ENCODE results near the gene NCLN. TPM values are rescaled to one million over a fixed set of nuclear protein-coding genes. Genes with fewer than 3 reads are reported as not detected.
"Not testable (repeated sequence)": the region's sequence is repeated elsewhere in the genome, so short reads cannot be mapped to it uniquely, and the experiment has no call there.

Gene NCLN
- total RNA-seq, 4 donors from 2014 or later, result 27.3 to 59.6 (median 40.8) TPM

DNA sequence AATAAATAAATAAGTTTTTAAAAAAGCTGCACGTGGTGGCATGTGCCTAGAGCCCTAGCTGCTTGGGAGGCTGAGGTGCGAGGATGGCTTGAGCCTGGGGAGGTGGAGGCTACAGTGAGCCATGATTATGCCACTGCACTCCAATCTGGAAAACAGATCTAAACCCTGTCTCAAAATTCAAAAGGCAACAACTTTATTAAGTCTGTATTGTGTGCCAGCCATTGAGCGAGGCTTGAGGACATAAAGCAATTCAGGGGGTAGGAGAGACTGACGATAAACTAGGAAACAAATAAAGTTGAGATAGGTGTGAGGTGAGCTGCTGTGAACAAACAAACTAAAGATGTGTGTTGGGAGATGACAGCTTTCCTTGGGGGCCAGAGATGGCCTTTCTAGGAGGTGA lies 47.4 kb downstream of the NCLN start:
- Histone ChIP-seq H3K27ac (no peak overlapping the region), H3K4me3 (no peak overlapping the region), H3K4me1 (no peaks in the 10 kb centered on the region), H3K36me3 (no peaks in the 10 kb centered on the region), H3K9me3 (no peaks in the 10 kb centered on the region), H3K27me3 (peaks cover 0 to 67% (median 3%) of the 10 kb centered on the region in 4 donors)
- no peak for DNase-seq
- WGBS, 2 donors, result 66 to 72% methylated on average over 4 of the region's 4 CpGs
- no peak for TF ChIP-seq POLR2A (IDR thresholded peaks at IDR 0.05)
- TF ChIP-seq, protein P1, sequence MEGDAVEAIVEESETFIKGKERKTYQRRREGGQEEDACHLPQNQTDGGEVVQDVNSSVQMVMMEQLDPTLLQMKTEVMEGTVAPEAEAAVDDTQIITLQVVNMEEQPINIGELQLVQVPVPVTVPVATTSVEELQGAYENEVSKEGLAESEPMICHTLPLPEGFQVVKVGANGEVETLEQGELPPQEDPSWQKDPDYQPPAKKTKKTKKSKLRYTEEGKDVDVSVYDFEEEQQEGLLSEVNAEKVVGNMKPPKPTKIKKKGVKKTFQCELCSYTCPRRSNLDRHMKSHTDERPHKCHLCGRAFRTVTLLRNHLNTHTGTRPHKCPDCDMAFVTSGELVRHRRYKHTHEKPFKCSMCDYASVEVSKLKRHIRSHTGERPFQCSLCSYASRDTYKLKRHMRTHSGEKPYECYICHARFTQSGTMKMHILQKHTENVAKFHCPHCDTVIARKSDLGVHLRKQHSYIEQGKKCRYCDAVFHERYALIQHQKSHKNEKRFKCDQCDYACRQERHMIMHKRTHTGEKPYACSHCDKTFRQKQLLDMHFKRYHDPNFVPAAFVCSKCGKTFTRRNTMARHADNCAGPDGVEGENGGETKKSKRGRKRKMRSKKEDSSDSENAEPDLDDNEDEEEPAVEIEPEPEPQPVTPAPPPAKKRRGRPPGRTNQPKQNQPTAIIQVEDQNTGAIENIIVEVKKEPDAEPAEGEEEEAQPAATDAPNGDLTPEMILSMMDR (IDR thresholded peaks at IDR 0.05), result no peak
- intact Hi-C loops (cut with DNase I), result no loop called here

DNA sequence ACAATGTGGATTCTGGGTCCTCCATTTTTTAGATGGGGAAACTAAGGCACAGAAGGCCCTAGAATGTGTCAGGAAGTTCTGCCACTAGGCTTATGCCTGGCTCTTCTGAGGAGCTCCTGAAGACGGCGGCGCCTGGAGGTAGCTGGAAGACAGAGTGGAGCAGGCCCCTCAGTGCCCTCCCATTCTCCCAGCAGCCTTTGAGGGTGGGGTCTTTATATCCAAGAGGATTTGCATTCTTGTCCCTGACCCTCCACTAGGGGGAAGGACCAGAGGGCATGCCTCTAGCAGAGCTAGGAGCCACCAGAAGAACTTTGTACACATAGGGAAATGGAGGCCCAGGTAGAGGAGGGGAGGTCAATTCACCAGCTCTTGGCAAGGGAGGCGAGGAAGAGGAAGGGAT lies 48.1 kb downstream of the NCLN start:
- TF ChIP-seq, protein P1 (IDR thresholded peaks at IDR 0.05), result no peak
- no peak for TF ChIP-seq POLR2A (IDR thresholded peaks at IDR 0.05)
- H3K4me1 ChIP-seq, result no peaks in the 10 kb centered on the region
- no peak overlapping the region for H3K4me3 ChIP-seq
- peaks cover 0 to 60% (median 0%) of the 10 kb centered on the region in 4 donors for H3K27me3 ChIP-seq
- no peaks in the 10 kb centered on the region for H3K9me3 ChIP-seq
- DNase-seq, result no peak
- WGBS, 2 donors, result 29 to 78% methylated on average over 1 to 3 of the region's 4 CpGs
- H3K27ac ChIP-seq, result no peak overlapping the region
- intact Hi-C loops (cut with DNase I), result no loop called here
- H3K36me3 ChIP-seq, result no peaks in the 10 kb centered on the region

DNA sequence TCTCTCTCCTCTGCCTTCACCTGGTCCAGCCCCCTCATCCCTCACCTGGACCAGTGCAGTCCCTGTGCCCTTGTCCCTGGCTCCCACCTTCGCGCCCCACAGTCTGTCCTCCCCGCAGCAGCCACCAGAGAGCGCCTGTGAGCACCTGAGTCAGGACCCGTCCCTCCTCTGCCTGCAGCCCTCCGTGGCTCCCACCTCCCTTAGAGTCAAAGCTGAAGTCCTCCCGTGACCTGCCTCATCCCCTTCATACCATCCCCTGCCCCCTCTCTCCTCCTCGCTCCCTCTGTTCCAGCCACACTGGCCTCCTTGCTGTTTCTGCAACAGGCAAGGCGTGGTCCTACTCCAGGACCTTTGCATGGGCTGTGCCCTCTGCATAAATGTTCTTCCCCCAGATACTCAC lies 49.1 kb downstream of the NCLN start:
- H3K36me3 ChIP-seq, result no peaks in the 10 kb centered on the region
- no peak overlapping the region for H3K4me3 ChIP-seq
- no peaks in the 10 kb centered on the region for H3K4me1 ChIP-seq
- 45 to 62% methylated on average over 9 of the region's 9 CpGs for WGBS, 2 donors
- H3K9me3 ChIP-seq, result no peaks in the 10 kb centered on the region
- H3K27ac ChIP-seq, result no peak overlapping the region
- TF ChIP-seq, protein P1 (IDR thresholded peaks at IDR 0.05), result no peak
- no peak for TF ChIP-seq POLR2A (IDR thresholded peaks at IDR 0.05)
- no peak for DNase-seq
- intact Hi-C loops (cut with DNase I), result no loop called here
- peaks cover 0 to 50% (median 0%) of the 10 kb centered on the region in 4 donors for H3K27me3 ChIP-seq

DNA sequence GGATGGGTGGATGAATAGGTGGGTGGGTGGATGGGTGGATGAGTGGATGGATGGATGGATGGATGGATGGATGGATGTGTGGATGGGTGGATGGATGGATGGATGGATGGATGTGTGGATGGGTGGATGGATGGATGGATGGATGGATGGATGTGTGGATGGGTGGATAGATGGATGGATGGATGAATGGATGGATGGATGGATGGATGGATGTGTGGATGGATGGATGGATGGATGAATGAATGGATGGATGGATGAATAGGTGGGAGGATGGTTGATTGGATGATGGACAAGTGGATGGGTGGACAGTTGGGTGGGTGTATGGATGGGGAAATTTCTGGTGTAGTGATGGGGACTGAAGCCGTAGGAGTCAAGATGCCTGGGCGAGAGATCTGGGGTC lies 49.9 kb downstream of the NCLN start:
- H3K27me3 ChIP-seq, result peaks cover 0 to 42% (median 0%) of the 10 kb centered on the region in 4 donors

DNA sequence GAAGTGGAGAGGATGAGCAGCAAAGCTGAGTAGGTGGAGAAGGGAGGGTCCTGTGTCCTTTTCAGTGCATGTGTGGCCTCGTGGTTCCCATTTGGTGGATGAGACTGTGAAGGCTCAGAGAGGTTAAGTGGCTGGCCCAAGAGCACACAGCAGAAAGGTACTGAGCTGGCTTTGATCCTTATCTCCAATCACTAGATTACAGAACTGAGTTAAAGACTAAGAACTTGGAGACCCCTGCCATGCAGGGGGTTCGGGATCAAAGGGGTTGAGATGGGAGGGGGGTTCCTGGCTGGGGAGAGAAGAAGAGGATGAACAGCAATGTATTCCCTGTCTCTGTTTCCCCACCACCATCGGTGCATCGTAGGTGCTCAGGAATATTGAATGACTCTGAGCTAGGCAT lies 50.5 kb downstream of the NCLN start:
- 61% methylated on average over 4 of the region's 4 CpGs for WGBS, 2 donors
- Histone ChIP-seq H3K9me3 (no peaks in the 10 kb centered on the region), H3K4me3 (no peak overlapping the region), H3K27ac (no peak overlapping the region), H3K4me1 (no peaks in the 10 kb centered on the region), H3K36me3 (no peaks in the 10 kb centered on the region), H3K27me3 (peaks cover 0 to 36% (median 0%) of the 10 kb centered on the region in 4 donors)
- no peak for DNase-seq
- TF ChIP-seq, protein P1 (IDR thresholded peaks at IDR 0.05), result no peak
- TF ChIP-seq POLR2A (IDR thresholded peaks at IDR 0.05), result no peak
- intact Hi-C loops (cut with DNase I), result no loop called here

More for the DNA sequence above, 49.9 kb downstream of the NCLN start:
- H3K4me3 ChIP-seq; H3K4me1 ChIP-seq; H3K27ac ChIP-seq; H3K36me3 ChIP-seq; intact Hi-C loops (cut with DNase I); DNase-seq; H3K9me3 ChIP-seq: not testable (repeated sequence)
- 77 to 83% methylated on average over 2 of the region's 2 CpGs for WGBS, 2 donors

DNA sequence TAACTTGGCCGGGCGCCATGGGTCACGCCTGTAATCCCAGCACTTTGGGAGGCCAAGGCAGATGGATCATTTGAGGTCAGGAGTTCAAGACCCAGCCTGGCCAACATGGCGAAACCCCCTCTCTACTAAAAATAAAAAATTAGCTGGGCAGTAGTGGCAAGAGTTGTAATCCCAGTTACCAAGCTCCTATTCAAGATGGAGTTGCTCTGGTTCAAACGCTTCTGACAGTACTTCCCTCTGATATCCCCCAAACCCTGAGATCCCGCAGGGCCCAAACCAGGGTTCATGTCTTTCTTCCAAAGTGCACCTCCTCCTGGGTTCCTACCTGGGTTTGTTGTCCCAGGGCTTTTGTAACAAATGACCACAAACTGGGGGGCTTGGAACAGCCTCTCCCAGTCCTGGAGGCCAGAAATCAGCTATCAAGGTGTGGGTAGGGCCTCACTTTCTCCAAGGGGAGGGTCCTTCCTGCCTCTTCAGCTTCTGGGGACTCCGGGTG lies 52.4 kb downstream of the NCLN start:
- peaks cover 0 to 24% (median 0%) of the 10 kb centered on the region in 4 donors for H3K27me3 ChIP-seq
- WGBS, 2 donors, result 79 to 84% methylated on average over 6 to 7 of the region's 7 CpGs
- H3K4me3 ChIP-seq, result no peak overlapping the region
- no peak for DNase-seq
- intact Hi-C loops (cut with DNase I), result no loop called here
- H3K9me3 ChIP-seq, result no peaks in the 10 kb centered on the region
- no peak overlapping the region for H3K27ac ChIP-seq
- TF ChIP-seq, protein P1 (IDR thresholded peaks at IDR 0.05), result no peak
- no peak for TF ChIP-seq POLR2A (IDR thresholded peaks at IDR 0.05)
- H3K4me1 ChIP-seq, result no peaks in the 10 kb centered on the region
- H3K36me3 ChIP-seq, result no peaks in the 10 kb centered on the region
